ENCODE measurements around the gene NHSL1.
"Not testable (repeated sequence)": the region's sequence is repeated elsewhere in the genome, so short reads cannot be mapped to it uniquely, and the experiment has no call there.

Gene NHSL1

DNA sequence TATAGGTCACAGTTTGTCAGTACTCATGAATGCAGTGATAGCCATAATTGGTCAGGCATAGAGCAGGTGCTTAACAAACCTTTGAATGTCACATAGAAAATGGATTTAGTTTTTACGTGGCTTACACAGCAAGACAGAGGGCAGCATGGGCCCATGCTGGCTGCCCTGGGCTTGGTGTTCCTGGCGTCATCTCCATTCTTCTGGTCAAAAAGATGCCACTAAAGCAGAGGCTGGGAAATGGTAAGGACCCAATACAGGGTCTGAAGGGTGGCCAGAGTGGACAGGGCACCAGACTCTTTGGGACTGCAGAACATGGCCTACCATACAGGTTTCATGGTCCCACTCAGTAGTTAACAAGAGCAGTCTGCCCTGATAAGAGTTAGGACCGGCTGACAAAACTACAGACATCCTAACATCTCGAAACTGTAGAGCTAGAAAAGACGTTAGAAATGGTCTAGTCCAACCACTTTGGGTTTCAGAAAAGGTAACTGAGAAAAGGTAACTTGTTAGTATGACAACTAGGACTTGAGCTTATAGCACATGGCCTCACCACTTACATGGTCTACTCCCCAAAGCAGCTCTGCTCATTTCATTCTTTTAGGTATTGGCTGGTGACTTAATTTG is 72.7 kb downstream of the NHSL1 start:
- no peak for DNase-seq (ENCODE audit: low spot score)

DNA sequence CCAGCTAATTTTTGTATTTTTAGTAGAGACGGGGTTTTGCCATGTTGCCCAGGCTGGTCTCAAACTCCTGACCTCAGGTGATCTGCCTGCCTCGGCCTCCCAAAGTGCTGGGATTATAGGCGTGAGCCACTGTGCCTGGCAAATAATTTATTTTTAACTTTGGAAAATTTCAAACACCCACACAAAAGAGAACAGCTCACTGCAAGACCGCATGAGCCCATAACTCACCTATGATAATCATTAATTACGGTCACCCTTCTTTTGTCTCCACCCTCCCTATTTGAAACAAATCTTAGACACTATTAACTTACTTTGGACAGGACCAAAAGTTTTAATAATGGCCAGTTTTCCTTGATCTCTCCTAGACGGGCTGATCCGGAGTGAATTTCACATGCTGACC is 74.0 kb downstream of the NHSL1 start:
- DNase-seq (ENCODE audit: low spot score), result not testable (repeated sequence)

DNA sequence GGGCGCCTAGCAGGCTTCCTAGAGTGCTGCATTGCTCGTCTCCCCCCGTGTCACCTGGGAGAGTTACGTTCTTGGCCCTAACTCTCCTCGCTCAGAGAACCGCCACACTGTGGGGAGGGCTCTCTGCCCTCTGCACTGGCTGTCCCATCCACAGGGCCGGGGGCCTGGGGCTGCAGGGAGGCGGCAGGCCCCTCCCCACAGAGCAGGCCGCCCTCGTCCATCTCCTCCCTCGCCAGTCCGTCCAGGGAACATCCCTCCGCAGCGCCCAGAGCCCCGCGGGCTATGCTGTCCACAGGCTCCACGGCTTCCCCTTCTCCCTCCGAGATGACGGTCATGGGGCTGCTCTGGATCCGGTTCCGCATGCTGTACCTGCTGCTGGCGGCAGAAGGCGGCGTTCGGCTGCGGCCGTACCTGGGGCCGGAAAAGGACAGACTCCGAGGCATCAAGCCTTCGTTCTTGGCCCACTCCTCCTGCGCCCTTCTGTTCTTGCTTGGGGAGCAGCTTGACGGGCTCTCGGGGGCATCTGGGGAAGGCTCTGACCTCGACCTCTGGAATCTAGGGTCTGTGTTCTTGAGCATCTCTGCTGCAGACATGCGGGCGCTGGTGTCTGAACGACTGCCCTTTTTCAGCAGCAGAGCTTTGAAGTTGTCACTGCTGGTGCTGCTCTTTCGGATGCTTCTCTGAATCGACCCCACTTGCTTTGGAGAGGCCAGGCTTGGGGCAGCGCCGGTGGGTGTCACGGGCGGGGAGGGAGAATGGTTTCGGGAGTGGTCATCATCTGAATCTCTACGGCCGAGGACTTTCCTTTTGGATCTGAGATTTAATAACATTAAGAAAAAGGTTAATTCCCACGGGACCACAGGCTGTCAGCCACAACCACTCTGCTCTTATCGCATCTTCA is 75.0 kb downstream of the NHSL1 start:
- DNase-seq (ENCODE audit: low spot score), result no peak

DNA sequence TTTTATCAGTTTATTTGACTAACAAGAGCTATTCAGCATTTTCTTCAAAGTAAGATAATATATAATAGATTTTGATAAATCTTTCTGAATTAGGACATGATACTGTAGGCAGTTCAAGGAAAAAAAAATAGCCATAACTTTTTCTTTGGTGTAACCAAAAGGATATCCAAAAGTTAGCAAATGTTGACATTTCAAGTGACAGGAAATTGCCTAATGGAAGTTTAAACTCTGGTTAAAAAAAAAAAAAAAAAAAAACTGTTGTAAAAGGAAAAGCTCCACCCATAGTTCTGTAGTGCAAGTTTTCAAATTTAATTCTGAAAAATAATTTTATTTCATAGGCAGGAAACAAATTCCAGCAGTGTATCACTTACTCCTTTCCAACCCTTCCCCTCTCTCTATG is 76.4 kb downstream of the NHSL1 start:
- no peak for DNase-seq (ENCODE audit: low spot score)

DNA sequence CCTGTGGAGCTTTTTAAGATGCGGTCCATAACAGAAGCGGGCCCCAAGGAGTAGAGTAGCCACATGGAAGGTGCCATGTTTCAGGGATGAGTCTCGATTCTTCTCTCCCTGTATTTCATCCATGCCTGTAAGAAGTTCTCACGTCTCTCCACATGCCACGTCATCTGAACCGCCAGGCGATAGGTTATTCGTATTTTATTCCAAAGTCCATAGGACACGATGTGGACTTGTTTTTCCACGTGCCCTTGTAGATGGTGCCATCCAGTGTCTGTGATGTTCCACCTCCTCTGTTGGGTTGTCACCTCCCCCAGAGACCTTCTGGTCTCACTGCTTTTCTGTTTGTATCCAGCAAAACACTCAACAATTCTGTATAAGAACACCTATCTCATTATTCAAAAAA is 77.7 kb downstream of the NHSL1 start:
- DNase-seq (ENCODE audit: low spot score), result no peak

DNA sequence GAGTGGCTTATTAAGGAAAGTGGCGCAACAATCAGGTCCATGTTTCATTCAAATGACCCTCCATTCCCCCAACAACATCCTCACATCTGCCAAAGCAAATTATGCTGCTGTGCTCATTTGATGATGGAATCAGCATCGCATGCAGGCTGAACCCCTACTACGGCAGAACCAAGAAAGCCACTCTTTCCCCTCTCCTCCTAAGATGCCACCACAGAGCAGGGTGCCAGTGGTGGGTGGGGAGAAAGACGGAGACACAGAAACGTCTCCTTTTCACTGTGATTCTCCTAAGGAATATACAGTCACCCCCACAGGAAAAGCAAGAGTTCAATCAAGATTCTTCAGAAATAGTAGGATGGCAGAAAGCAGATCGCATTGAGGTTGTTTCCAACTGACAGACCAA is 78.2 kb downstream of the NHSL1 start:
- no peak for DNase-seq (ENCODE audit: low spot score)

DNA sequence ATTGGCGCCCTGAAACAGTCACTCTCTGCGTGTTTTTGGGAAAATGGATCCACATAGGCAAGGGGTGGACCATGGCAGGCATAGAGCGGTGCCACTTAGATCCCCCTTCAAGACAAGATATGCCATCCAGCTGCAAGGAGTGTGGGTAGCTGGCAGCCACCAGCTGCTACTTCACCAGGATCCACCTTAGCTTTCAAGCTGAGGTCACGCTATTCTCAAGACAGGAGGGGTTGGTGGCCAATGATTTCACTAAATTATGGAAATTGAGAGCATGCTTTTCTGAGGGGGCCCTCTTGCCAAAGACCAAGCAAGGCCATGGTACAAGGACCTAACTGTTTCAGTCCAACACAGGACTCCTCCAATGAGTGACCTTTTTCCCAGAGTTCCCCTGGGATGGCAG is 78.9 kb downstream of the NHSL1 start:
- DNase-seq (ENCODE audit: low spot score), result no peak

DNA sequence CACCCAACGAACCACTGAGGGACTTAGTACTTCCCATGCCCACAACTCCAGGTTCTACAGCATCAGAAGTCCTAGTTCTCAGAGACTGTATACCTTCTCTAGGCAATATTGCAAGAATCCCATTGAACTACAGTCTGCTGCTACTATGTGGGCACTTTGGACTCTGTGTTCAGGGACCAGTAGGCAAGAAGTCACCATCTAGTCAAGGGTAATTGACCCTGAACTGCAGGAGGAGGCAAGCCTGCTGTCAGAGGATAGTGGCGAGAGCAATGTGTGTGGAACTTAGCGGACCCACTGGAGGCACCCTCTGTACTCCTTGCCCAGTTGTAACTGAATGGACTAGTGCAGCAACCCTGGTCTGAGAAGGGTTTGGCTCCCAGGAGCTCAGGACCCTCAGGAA is 79.5 kb downstream of the NHSL1 start:
- DNase-seq (ENCODE audit: low spot score), result no peak

DNA sequence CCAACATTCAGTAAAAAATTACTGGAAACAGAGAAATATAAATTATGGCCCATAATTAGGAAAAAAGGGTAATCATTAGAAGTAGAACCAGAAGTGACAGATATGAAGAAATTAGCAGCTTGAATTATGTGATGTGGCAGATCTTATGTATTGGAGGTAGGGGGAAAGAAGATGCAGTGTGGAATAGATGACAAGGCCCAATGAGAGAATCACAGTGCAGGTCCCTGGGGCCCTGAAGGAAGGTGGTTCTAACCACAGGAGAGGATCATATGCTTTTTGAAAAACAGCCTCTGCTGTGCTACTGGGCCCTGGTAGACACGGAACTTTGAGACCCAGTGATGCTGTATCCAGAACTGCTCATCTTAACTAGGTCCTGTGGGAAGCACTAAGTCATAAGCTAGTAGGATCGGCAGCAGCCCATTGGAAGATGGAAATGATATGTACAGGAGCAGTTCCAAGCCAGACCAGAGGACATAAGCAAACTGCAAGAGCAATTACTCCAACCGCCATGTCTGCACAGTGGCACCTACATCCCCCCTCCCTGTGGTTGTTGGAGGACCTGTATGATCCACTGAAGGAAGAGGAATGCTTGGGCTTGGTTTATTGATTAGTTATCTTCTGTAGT is 81.1 kb downstream of the NHSL1 start:
- DNase-seq (ENCODE audit: low spot score), result no peak

DNA sequence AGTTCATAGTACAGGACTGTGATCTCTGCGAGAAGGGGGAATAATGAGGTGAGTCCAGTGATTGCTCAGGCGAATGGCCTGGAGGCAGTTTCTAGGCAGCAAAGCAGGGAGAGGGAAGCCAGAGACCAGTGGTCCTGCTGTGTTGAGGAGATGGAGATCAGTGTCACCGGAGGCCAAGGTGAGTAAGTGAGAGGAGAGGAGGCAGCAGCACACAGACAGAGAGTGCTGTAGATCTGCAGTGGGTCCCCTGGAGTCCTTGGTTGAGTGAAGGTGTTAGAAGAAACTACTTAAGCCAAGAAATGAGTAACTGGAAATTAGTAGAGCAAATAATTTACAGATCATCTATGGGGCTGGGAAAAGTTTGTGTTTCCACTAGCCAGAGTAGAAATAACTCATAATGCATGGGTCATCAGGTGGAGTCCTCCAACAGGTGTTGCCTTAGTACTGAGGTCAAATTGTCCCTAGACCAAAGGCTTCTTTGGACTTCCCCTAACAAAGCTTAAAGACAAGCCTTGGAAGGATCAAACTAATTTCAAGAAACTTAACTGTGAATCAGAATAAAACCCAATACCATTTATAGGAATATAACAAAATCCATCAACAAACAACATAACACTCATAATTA is 81.7 kb downstream of the NHSL1 start:
- DNase-seq (ENCODE audit: low spot score), result no peak

DNA sequence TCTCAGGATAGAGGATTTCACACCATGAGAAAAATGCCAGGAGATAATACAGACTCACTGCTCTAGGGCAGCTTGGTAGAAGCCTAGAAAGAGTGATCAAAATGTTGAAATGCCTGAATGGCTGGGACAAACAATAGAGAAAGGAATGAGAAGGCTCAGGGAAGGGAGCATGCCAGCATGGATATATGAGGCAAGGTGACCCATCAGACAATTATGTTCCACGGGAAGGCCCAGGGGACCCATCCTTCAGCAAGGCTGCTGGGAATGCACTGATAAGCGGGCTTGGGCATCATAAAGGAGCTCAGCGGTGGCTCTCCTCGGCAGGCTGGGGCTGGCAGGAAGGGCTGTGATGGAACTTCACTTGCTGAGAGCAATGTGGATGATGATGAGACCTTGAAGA is 83.1 kb downstream of the NHSL1 start:
- no peak for DNase-seq (ENCODE audit: low spot score)

DNA sequence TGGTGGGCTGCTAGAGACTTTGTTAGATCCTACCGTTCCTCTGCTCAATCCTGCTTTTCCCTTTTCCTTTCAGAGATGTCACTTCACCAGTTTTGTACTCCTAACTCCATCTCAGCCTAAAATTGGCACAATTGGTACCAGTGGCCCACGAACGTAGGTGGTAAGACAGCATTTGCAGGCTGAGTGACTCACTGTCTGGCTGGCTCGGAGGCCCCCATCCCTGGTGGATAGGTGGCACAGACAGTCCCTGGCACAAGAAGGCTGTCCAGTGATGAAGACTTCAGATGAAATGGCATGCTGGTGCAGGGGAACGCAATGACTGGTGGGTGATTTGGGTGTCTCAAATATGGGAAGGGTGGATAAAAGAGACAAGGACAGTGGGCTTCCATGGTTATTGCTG is 84.2 kb downstream of the NHSL1 start:
- no peak for DNase-seq (ENCODE audit: low spot score)

DNA sequence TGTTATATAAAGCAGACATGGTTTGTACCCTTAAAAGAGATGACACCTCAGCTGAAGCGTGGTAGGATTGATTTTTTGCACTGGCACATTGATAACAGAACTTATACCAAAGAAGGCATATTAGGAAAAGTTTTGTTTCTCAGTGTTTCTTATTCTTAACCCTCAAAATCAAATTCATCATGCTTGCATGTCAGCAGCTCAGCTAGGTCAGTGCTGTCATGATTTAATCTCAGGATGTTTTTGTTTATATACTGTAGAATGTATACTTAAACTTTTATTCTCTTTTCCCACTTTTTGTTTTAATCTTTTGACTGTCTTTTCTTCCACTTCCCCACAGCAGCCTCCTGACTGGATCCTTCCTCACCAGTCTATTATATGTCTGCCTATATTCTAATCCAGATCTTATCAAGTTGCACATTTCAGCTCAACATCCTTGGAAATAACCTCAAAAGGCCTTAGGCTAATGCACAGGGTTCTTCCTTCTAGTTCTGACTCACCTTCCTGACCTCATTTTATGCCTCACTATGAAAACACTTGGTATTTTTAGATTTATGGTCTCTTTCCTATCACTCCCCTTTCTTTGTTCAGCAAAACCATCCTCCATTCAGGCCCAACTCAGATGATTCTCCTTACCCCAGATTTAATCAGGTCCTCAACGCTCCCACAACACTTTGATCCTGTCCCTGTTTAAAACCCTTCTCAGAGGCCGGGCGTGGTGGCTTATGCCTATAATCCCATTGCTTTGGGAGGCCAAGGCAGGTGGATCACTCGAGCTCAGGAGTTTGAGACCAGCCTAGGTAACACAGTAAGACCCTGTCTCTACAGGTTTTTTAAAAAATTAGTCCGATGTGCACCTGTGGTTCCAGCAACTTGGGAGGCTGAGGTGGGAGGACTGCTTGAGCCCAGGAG is 88.1 kb downstream of the NHSL1 start:
- peak; percentile 60 for DNase-seq (ENCODE audit: low spot score)

DNA sequence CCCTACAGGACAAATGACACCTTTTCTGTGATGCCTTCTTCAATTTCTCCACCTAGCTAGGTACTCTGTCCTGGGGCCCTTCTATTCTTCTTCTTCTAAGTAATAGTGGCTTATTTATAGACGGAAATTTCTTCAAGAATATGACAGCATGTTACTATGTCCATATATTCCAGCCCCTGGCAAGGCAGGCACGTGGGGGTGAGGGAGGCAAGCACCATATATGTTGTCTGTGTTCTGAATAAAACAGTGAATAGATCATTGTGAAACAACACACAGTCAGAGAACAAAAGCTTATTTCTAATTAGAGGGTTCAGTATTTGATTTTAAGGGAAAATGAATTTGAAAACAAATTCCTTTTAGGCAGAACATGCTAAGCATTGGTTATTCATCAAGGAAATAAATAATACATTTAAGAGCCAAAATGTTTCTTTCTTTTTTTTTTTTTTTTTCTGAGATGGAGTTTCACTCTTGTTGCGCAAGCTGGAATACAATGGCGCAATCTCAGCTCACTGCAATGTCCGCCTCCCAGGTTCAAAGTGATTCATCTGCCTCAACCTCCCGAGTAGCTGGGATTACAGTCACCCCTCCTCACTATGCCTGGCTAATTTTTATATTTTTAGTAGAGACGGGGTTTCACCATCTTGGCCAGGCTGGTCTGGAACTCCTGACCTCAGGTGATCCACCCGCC is 89.1 kb downstream of the NHSL1 start:
- no peak for DNase-seq (ENCODE audit: low spot score)

DNA sequence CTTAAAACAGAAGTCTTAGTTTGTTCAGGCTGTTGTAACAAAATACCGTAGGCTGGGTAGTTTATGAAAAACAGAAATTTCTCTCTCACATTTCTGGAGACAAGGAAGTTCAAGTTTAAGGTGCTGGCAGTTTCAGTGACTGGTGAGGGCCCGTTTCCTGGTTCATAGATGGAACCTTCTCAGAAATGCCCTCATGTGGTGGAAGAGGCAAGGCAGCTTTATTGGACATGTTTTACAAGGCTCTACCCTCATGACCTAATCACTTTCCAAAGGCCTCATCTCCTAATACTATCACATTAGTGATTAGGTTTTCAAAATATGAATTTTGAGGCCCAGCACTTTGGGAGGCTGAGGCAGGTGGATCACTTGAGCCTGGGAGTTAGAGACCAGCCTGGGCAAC is 92.9 kb downstream of the NHSL1 start:
- no peak for DNase-seq (ENCODE audit: low spot score)

DNA sequence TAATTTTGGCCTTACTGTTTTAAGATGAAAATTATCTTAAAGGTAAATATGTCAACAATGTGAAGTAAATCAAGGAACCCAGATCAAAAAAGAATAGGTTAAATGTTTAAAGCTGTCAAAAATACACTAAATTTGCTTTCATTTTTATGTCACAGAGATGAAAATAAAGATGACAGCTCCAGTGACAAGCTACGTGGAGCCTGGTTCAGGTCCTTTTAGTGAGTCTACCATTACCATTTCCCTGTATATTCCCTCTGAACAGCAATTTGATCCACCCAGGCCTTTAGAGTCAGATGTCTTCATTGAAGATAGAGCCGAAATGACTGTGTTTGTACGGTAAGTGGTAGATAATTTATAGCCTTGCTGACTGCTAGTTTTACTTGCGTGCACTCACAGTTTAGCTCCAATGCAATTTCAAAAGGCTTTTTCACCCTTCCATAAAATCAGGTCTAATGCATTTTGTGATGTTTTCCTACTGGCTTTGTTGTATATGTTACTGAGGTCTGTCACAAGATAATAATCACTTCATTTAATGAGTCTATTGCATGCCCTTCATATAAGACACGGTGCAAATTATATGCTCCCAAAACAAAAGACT is 93.4 kb downstream of the NHSL1 start:
- DNase-seq (ENCODE audit: low spot score), result no peak

DNA sequence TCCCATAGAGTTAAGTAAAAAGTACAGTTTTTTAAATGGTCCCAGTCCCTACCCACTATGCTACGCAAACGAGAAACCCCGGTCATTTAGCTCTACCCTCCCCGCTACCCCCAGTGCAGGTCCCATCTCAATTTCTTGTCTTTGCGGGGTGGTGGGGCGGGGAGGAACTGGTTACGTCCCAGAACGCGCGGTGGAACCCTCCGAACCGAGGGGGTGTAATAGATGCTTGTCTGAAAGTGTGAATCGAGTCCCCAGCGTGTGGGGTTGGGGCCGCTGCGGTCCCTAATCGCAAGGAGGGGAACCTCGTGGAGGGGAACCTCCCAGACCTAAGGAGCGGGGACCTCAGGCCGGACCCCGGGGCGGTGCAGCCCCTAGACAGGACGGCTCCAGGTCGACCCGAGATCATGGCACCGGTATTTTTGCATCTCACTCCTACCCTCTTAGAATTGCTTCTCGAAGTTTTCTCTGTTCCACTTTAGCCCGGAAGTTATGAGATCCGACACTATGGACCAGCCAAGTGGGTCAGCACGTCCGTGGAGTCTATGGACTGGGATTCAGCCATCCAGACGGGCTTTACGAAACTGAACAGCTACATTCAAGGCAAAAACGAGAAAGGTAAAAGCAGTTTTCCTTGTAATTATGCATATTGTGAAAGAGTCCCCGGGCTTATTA is 94.5 kb downstream of the NHSL1 start:
- DNase-seq (ENCODE audit: low spot score), result no peak

DNA sequence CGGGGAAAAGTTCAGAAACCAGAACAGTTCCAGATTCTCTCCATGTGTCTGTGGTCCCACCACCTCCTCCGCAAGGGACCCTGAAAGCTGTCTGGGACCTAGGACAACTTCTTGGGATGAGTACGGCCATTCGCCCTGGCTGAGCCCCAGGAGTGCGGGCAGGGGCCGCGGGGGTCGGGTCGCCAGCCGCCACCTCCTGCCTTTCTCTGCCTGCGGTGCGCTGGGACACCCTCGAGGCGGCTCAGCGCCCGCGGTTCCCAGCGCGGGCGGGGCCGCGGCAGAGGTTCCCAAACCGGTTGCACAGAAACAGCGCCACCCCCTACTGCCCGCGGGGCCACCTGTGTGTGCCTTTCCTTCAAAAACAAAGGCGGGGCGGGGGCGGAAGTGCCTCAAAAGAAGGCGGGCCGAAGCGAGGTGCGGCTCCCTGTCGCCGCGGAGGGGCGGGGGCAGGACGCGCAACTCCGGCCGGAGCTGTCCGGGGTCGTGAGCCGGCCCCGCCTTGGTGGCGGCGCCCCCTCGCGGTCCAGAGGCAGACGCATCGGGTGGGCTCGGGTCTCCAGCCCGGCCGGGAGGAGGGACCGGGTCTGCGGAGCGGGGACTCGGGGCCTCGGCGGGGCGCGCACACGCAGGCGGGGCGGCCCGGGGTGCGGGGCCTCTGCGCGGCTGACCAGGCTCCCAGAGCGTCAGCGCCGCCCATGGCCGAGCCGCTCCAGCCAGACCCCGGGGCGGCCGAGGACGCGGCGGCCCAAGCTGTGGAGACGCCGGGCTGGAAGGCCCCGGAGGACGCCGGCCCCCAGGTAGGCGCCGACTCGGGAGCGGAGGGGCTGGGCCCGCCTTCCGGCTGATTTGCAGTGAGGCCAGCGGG is 95.3 kb downstream of the NHSL1 start, which contains the start of gene HEBP2:
Gene HEBP2, plus strand, starts transcription at position 423 of the 865 bp plus-strand sequence. Its CDS starts 273 bp downstream, at position 696.
- peak; percentile 95 for DNase-seq (ENCODE audit: low spot score)

DNA sequence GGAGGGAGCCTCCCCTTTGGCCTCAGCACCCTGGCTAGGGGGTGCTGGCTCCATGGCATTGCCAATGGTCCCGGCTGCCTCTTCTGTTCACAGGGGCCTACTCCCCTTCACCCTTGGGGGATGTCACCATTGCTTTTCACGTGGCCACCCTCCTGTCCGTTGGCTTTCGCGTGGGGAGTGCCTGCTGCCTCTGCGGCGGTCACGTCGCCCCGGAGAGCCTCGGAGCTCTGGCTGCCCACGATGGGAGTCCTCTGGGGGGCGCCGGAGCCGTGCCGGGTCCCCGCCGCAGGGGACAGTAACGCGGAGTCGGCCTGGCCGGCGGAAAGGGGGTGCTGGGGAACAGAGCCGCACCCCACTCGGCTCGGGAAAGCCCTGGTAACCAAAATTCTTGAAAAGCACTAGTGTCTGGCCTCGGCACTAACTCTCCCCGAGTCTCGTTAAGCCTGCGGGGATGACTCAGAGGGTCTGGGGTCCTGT is 95.9 kb downstream of the NHSL1 start:
- DNase-seq (ENCODE audit: low spot score), result peak; percentile 21
